Gastroesophageal sphincter (tissue), 4 donors: ENCODE measurements around the gene PLPP2. TPM values are rescaled to one million over a fixed set of nuclear protein-coding genes. Genes with fewer than 3 reads are reported as not detected.

Source experiments
- ATAC-seq: fragments of 150-250 bp; one replicate; pipeline ENCODE4 v1.9.1; 2016; ENCODE audit warnings: mild to moderate bottlenecking, moderate library complexity
- H3K27ac ChIP-seq, 4 donors: fragments of 200-600 bp; sonication (generic) in 3 of 4; 1 replicate in 3 of 4; 2 replicates in 1 of 4; pipeline ENCODE4 v1.5.1; 2016 to 2019
- H3K27me3 ChIP-seq: fragments of 200-600 bp; sonication (generic); one replicate; pipeline ENCODE4 v1.5.1; 2019
- H3K36me3 ChIP-seq, 2 donors: fragments of 200-600 bp; sonication (generic); one replicate each; pipeline ENCODE4 v1.5.1; 2019; ENCODE audit warnings: control low read depth in 1 of 2
- H3K4me1 ChIP-seq, 3 donors: fragments of 200-600 bp; sonication (generic); 1 replicate in 2 of 3; 2 replicates in 1 of 3; pipeline ENCODE4 v1.5.1; 2016 to 2019; ENCODE audit warnings: control low read depth in 2 of 3
- H3K4me3 ChIP-seq, 2 donors: fragments of 200-600 bp; sonication (generic); one replicate each; pipeline ENCODE4 v1.5.1; 2019; ENCODE audit warnings: mild to moderate bottlenecking in 1 of 2, moderate library complexity in 1 of 2
- H3K9me3 ChIP-seq, 3 donors: fragments of 200-600 bp; sonication (generic); one replicate each; pipeline ENCODE4 v1.5.1; 2017 to 2019; ENCODE audit warnings: control low read depth in 2 of 3
- CTCF ChIP-seq, 4 experiments: fragments of 200-600 bp in 2 of 4; fragments of 450-650 bp in 2 of 4; sonication (generic) in 1 of 4; IDR thresholded peaks; one replicate each; pipeline ENCODE4 v1.5.1; 2017 to 2019; ENCODE audit warnings: antibody characterized with exemption in 4 of 4, mild to moderate bottlenecking in 2 of 4, moderate library complexity in 2 of 4
- EP300 ChIP-seq: sonication (generic); formaldehyde crosslinking; IDR thresholded peaks from one replicate; pipeline ENCODE4 v1.6.1; 2017; ENCODE audit warnings: antibody characterized with exemption, mild to moderate bottlenecking
- POLR2A ChIP-seq, 2 donors: fragments of 450-650 bp; IDR thresholded peaks; one replicate each; pipeline ENCODE4 v1.6.1; 2017; ENCODE audit warnings: antibody characterized with exemption in 2 of 2, mild to moderate bottlenecking in 2 of 2, moderate library complexity in 1 of 2
- POLR2AphosphoS5 ChIP-seq: sonication (generic); formaldehyde crosslinking; IDR thresholded peaks from one replicate; pipeline ENCODE4 v1.6.1; 2017; ENCODE audit warnings: antibody characterized with exemption
- WGBS, 2 donors: methylation state at CpG; one replicate each; pipeline ENCODE4 v1.1.5; 2018; ENCODE audit warnings: low coverage in 1 of 2; 5-methylcytosine and 5-hydroxymethylcytosine counted together
- total RNA-seq, 4 donors: library from RNA; depleted of rRNA; stranded (reverse); fragments of >200 nt; gene quantifications; one replicate each; pipeline ENCODE4 v1.1.0, GENCODE V29; 2016

PLPP2 gene
- total RNA-seq, 4 donors from 2014 or later = 2.3 to 26.4 (median 3.7) TPM

- H3K9me3 ChIP-seq = no peaks in the 10 kb centered on the region
- WGBS, 2 donors = no CpG with 5 or more reads among the region's 48 CpGs
- peaks cover 0 to 78% of the 10 kb centered on the region in 2 donors for H3K36me3 ChIP-seq
- no peaks in the 10 kb centered on the region for H3K27me3 ChIP-seq
- ATAC-seq = no peak
- H3K4me3 ChIP-seq = peak overlapping the region in 1 of 2 donors; percentile 46
- H3K4me1 ChIP-seq = peaks cover 0 to 26% (median 3%) of the 10 kb centered on the region in 3 donors
- no peak for TF ChIP-seq POLR2AphosphoS5
- no peak for TF ChIP-seq CTCF (IDR thresholded peaks at IDR 0.05)
- no peak for TF ChIP-seq POLR2A (IDR thresholded peaks at IDR 0.05)
- no peak for TF ChIP-seq EP300
- peak overlapping the region in 3 of 4 donors; percentile 19 to 29 (median 20) for H3K27ac ChIP-seq
Observed at GRCh38 chr19:308471-309205, 17.4 kb upstream of the PLPP2 start.

GRCh38 chr19:307793-308420, 16.7 kb upstream of the PLPP2 start:
- Histone ChIP-seq H3K27me3 (no peaks in the 10 kb centered on the region), H3K9me3 (no peaks in the 10 kb centered on the region), H3K27ac (peak overlapping the region in 3 of 4 donors; percentile 19 to 29 (median 20)), H3K4me1 (peaks cover 0 to 26% (median 3%) of the 10 kb centered on the region in 3 donors), H3K36me3 (peaks cover 0 to 71% of the 10 kb centered on the region in 2 donors), H3K4me3 (peak overlapping the region in 1 of 2 donors; percentile 46)
- TF ChIP-seq POLR2AphosphoS5 = no peak
- TF ChIP-seq CTCF (IDR thresholded peaks at IDR 0.05) = no peak
- TF ChIP-seq POLR2A (IDR thresholded peaks at IDR 0.05) = no peak
- TF ChIP-seq EP300 = no peak
- 75 to 89% methylated on average over 6 of the region's 21 CpGs for WGBS, 2 donors
- ATAC-seq = no peak

GRCh38 chr19:307111-307531, 15.9 kb upstream of the PLPP2 start:
- Histone ChIP-seq H3K4me1 (peaks cover 0 to 26% (median 3%) of the 10 kb centered on the region in 3 donors), H3K27me3 (no peaks in the 10 kb centered on the region), H3K36me3 (peaks cover 0 to 66% of the 10 kb centered on the region in 2 donors), H3K9me3 (no peaks in the 10 kb centered on the region), H3K4me3 (no peak overlapping the region), H3K27ac (no peak overlapping the region)
- no CpG with 5 or more reads among the region's 26 CpGs for WGBS, 2 donors
- TF ChIP-seq CTCF (IDR thresholded peaks at IDR 0.05) (no peak), POLR2AphosphoS5 (no peak), EP300 (no peak), POLR2A (IDR thresholded peaks at IDR 0.05) (no peak)
- no peak for ATAC-seq

GRCh38 chr19:306151-306900, 15.1 kb upstream of the PLPP2 start:
- no peaks in the 10 kb centered on the region for H3K9me3 ChIP-seq
- no peak for ATAC-seq
- no peak overlapping the region for H3K4me3 ChIP-seq
- peaks cover 0 to 26% (median 3%) of the 10 kb centered on the region in 3 donors for H3K4me1 ChIP-seq
- no peak for TF ChIP-seq EP300
- no peak for TF ChIP-seq POLR2AphosphoS5
- TF ChIP-seq POLR2A (IDR thresholded peaks at IDR 0.05) = no peak
- TF ChIP-seq CTCF (IDR thresholded peaks at IDR 0.05) = no peak
- no peak overlapping the region for H3K27ac ChIP-seq
- H3K36me3 ChIP-seq = peaks cover 0 to 58% of the 10 kb centered on the region in 2 donors
- H3K27me3 ChIP-seq = no peaks in the 10 kb centered on the region
- WGBS, 2 donors = 100% methylated on average over 3 to 4 of the region's 50 CpGs
